ENCODE data around the gene PGD.

PGD gene

DNA sequence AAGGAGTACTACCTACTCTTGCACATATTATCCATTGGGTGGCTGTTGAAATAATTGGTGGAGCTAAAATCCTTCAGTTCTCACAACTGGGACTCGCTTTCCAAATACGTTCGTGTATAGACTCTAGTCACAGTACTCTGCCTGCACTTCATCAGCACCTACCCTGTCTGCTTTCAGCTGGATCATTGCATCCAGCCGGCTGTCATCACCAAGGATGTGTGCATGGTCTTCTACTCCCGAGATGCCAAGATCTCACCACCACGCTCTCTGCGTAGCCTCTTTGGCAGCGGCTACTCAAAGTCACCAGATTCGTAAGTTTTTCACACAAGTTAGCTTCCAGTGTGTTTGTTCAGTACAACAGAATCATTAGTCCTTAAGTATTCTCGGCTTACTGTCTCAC is 37.3 kb upstream of the PGD start:
- ATAC-seq (ENCODE audit: insufficient read depth, low read depth) (no peak), DNase-seq (no peak)
- no peak overlapping the region for H3K27ac ChIP-seq (ENCODE audit: low read length)
- no peak overlapping the region for H3K4me2 ChIP-seq (ENCODE audit: insufficient read depth, low read length)
- H3K9me3 ChIP-seq (ENCODE audit: insufficient read depth, low read length, severe bottlenecking) = no peaks in the 10 kb centered on the region
- no peak overlapping the region for H3K9ac ChIP-seq (ENCODE audit: low read depth, low read length)
- no peaks in the 10 kb centered on the region for H3K4me1 ChIP-seq (ENCODE audit: insufficient read depth, low read length)
- H3K79me2 ChIP-seq (ENCODE audit: insufficient read depth, low read length) = no peaks in the 10 kb centered on the region
- no peaks in the 10 kb centered on the region for H4K20me1 ChIP-seq (ENCODE audit: insufficient read depth, low read length)
- peaks cover 10% of the 10 kb centered on the region; the same call in 1 of the 2 replicates for H3K36me3 ChIP-seq (ENCODE audit: insufficient read depth, low read length)
- no peak overlapping the region for H3K4me3 ChIP-seq (ENCODE audit: low read depth in 1 of 2, low read length in 2 of 2)
- no peak overlapping the region for H2AFZ ChIP-seq (ENCODE audit: low read depth, low read length)
- TF ChIP-seq EZH2 (IDR thresholded peaks at IDR 0.05; ENCODE audit: borderline replicate concordance, low read depth, low read length, severe bottlenecking) = no peak
- TF ChIP-seq, protein P1, sequence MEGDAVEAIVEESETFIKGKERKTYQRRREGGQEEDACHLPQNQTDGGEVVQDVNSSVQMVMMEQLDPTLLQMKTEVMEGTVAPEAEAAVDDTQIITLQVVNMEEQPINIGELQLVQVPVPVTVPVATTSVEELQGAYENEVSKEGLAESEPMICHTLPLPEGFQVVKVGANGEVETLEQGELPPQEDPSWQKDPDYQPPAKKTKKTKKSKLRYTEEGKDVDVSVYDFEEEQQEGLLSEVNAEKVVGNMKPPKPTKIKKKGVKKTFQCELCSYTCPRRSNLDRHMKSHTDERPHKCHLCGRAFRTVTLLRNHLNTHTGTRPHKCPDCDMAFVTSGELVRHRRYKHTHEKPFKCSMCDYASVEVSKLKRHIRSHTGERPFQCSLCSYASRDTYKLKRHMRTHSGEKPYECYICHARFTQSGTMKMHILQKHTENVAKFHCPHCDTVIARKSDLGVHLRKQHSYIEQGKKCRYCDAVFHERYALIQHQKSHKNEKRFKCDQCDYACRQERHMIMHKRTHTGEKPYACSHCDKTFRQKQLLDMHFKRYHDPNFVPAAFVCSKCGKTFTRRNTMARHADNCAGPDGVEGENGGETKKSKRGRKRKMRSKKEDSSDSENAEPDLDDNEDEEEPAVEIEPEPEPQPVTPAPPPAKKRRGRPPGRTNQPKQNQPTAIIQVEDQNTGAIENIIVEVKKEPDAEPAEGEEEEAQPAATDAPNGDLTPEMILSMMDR (IDR thresholded peaks at IDR 0.05; ENCODE audit: borderline replicate concordance, extremely low read depth, low read length, poor library complexity, severe bottlenecking) = no peak
- no peaks in the 10 kb centered on the region for H3K27me3 ChIP-seq (ENCODE audit: insufficient read depth, low read length, poor library complexity)

DNA sequence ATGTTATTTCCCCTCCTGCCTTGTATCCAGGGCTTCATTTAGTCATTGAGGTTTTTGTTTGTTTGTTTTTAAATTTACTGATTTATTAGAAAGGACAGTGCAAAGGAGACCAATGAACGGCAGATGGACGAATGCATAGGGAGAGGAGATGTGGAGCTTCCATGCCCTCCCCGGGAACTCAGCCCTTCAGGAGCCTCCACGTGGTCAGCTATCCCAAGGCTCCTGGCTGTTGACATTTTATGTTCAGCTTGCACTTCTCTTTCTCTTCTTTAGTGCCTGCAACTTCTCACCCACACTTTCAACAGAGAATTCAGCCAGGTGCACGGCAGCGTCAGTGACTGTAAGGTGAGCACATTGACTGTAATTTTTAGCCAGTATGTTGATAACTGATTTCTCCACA is 30.7 kb upstream of the PGD start:
- ATAC-seq (ENCODE audit: insufficient read depth, low read depth) = no peak
- H3K79me2 ChIP-seq (ENCODE audit: insufficient read depth, low read length) = no peaks in the 10 kb centered on the region
- TF ChIP-seq, protein P1 (IDR thresholded peaks at IDR 0.05; ENCODE audit: borderline replicate concordance, extremely low read depth, low read length, poor library complexity, severe bottlenecking) = no peak
- TF ChIP-seq EZH2 (IDR thresholded peaks at IDR 0.05; ENCODE audit: borderline replicate concordance, low read depth, low read length, severe bottlenecking) = no peak

DNA sequence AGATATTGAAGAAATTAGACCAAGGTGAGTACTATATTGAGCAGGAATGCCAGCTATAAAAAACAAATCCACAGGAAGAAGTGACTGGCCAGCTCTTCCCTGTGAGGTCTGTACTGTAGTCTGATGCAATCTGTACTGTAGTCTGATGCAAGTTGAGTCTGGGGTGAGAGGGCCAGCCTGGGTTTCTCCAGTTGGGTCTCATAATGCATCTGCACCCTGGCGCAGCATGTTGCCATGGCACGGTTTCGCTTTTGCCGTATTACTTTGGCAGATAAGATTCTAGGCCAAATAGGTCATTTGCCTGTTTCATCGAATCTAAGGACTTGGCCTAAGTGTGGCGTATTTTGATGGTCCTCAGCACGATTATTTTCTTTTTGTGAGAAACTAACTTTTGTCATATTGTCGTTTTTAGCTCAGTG is 24.4 kb upstream of the PGD start:
- DNase-seq (peak; percentile 20), ATAC-seq (ENCODE audit: insufficient read depth, low read depth) (peak; percentile 58; the same call in 1 of the 3 replicates)
- H3K27ac ChIP-seq (ENCODE audit: low read length) = no peak overlapping the region
- no peaks in the 10 kb centered on the region for H3K9me3 ChIP-seq (ENCODE audit: insufficient read depth, low read length, severe bottlenecking)
- no peaks in the 10 kb centered on the region for H4K20me1 ChIP-seq (ENCODE audit: insufficient read depth, low read length)
- H3K9ac ChIP-seq (ENCODE audit: low read depth, low read length) = no peak overlapping the region
- peaks cover 38% of the 10 kb centered on the region for H3K36me3 ChIP-seq (ENCODE audit: insufficient read depth, low read length)
- H3K4me3 ChIP-seq (ENCODE audit: low read depth in 1 of 2, low read length in 2 of 2) = no peak overlapping the region
- no peak overlapping the region for H3K4me2 ChIP-seq (ENCODE audit: insufficient read depth, low read length)
- no peaks in the 10 kb centered on the region for H3K79me2 ChIP-seq (ENCODE audit: insufficient read depth, low read length)
- TF ChIP-seq, protein P1 (IDR thresholded peaks at IDR 0.05; ENCODE audit: borderline replicate concordance, extremely low read depth, low read length, poor library complexity, severe bottlenecking) = no peak
- TF ChIP-seq EZH2 (IDR thresholded peaks at IDR 0.05; ENCODE audit: borderline replicate concordance, low read depth, low read length, severe bottlenecking) = no peak
- no peak overlapping the region for H2AFZ ChIP-seq (ENCODE audit: low read depth, low read length)
- H3K27me3 ChIP-seq (ENCODE audit: insufficient read depth, low read length, poor library complexity) = no peaks in the 10 kb centered on the region
- H3K4me1 ChIP-seq (ENCODE audit: insufficient read depth, low read length) = no peaks in the 10 kb centered on the region

More for the DNA sequence above, 30.7 kb upstream of the PGD start:
- Histone ChIP-seq H3K9ac (ENCODE audit: low read depth, low read length) (no peak overlapping the region), H3K36me3 (ENCODE audit: insufficient read depth, low read length) (peaks cover 10% of the 10 kb centered on the region; the same call in 1 of the 2 replicates), H3K4me3 (ENCODE audit: low read depth in 1 of 2, low read length in 2 of 2) (no peak overlapping the region), H4K20me1 (ENCODE audit: insufficient read depth, low read length) (no peaks in the 10 kb centered on the region), H3K4me2 (ENCODE audit: insufficient read depth, low read length) (no peak overlapping the region), H3K4me1 (ENCODE audit: insufficient read depth, low read length) (no peaks in the 10 kb centered on the region), H2AFZ (ENCODE audit: low read depth, low read length) (no peak overlapping the region), H3K9me3 (ENCODE audit: insufficient read depth, low read length, severe bottlenecking) (no peaks in the 10 kb centered on the region), H3K27ac (ENCODE audit: low read length) (no peak overlapping the region), H3K27me3 (ENCODE audit: insufficient read depth, low read length, poor library complexity) (no peaks in the 10 kb centered on the region)
- no peak for DNase-seq
